Lower lobe of right lung (tissue), 2 donors: ENCODE results near the gene PTPRU. TPM values are rescaled to one million over a fixed set of nuclear protein-coding genes. Genes with fewer than 3 reads are reported as not detected.

Experiments
- ATAC-seq, 2 donors: fragments of 200-7000 bp; cut with Tn5 transposase; one replicate each; pipeline ENCODE4 v1.9.1; 2020 to 2022; ENCODE audit warnings: mild to moderate bottlenecking in 2 of 2, moderate library complexity in 2 of 2
- DNase-seq: peaks from one replicate; pipeline ENCODE4 v3.0.0-alpha.2; 2020
- H3K27ac ChIP-seq: fragments of 200-600 bp; one replicate; pipeline ENCODE4 v1.8.0; 2022
- H3K27me3 ChIP-seq: fragments of 200-600 bp; one replicate; pipeline ENCODE4 v1.8.0; 2022; ENCODE audit warnings: low read depth
- H3K36me3 ChIP-seq: fragments of 200-600 bp; one replicate; pipeline ENCODE4 v1.8.0; 2022; ENCODE audit warnings: mild to moderate bottlenecking
- H3K4me1 ChIP-seq: fragments of 200-600 bp; one replicate; pipeline ENCODE4 v1.8.0; 2022
- H3K4me3 ChIP-seq: fragments of 200-600 bp; one replicate; pipeline ENCODE4 v1.8.0; 2022; ENCODE audit warnings: mild to moderate bottlenecking
- H3K9me3 ChIP-seq: fragments of 200-600 bp; one replicate; pipeline ENCODE4 v1.8.0; 2022
- intact Hi-C: fragments of 100-400 bp; cut with DNase I; formaldehyde crosslinking; loops from one replicate; pipeline ENCODE4 v1.11.0; 2022
- total RNA-seq: library from RNA; stranded (reverse); fragmentation: NEBNext Ultra II Directional; extraction: Animal tissue kit (Norgen Biotek cat#: 25700); gene quantifications from one replicate; pipeline ENCODE4 v1.2.1, GENCODE V29; 2021
- TF ChIP-seq, protein P1 (sequence below): fragments of 200-600 bp; IDR thresholded peaks from one replicate; pipeline ENCODE4 v1.8.0; 2022; ENCODE audit warnings: antibody characterized with exemption, mild to moderate bottlenecking
- donor health status: DM: no; HTN: yes; CAD: no; lungs with severe emphysema.

The PTPRU gene
- total RNA-seq, 1 donor from 2014 or later: 35.1 TPM

DNA sequence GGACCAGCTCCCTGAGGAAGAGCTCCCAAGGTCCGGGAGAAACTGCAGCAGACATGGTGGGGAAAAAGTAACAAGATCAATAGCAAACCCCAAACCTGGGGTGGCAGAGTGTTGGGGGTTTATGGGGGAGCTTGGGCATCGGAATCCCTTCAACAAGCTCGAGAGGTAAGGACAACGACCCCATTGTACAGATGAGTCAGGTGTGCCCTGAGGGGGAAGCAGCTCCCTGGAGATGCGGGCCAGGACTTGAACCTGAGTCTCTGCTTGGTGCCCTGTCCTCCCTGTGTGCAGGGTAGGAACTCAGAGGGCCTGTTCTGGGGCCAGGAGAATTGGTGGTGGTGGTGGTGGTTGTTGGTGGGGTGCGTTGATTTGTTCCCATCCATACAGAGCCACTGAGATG is 125.4 kb downstream of the PTPRU start:
- no peak overlapping the region for H3K4me3 ChIP-seq
- ATAC-seq (no peak), DNase-seq (no peak)
- no peaks in the 10 kb centered on the region for H3K27me3 ChIP-seq
- no peaks in the 10 kb centered on the region for H3K4me1 ChIP-seq
- no peak overlapping the region for H3K27ac ChIP-seq
- TF ChIP-seq, protein P1, sequence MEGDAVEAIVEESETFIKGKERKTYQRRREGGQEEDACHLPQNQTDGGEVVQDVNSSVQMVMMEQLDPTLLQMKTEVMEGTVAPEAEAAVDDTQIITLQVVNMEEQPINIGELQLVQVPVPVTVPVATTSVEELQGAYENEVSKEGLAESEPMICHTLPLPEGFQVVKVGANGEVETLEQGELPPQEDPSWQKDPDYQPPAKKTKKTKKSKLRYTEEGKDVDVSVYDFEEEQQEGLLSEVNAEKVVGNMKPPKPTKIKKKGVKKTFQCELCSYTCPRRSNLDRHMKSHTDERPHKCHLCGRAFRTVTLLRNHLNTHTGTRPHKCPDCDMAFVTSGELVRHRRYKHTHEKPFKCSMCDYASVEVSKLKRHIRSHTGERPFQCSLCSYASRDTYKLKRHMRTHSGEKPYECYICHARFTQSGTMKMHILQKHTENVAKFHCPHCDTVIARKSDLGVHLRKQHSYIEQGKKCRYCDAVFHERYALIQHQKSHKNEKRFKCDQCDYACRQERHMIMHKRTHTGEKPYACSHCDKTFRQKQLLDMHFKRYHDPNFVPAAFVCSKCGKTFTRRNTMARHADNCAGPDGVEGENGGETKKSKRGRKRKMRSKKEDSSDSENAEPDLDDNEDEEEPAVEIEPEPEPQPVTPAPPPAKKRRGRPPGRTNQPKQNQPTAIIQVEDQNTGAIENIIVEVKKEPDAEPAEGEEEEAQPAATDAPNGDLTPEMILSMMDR: no peak
- H3K9me3 ChIP-seq: no peaks in the 10 kb centered on the region
- no peaks in the 10 kb centered on the region for H3K36me3 ChIP-seq
- intact Hi-C loops: no loop called here

DNA sequence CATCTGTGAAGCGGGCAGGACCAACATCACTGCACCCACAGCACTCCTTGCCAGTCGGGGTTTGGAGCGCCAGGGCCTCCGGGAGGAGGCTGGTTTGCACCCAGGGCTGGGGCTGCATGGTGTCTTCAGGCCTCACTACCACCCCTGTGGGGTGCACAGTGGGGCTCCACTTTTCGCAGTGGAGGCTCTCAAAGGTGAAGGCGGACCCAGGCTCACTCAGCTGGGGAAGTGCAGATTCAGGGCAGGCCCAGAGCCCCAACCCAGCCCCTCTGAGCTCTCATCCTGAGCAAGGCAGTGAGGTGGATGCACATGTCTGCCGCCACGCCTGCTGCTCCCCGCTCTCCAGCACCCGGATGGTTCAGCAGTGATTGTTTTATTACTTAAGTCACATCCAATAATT is 125.8 kb downstream of the PTPRU start:
- DNase-seq (no peak), ATAC-seq (no peak)
- Histone ChIP-seq H3K9me3 (no peaks in the 10 kb centered on the region), H3K36me3 (no peaks in the 10 kb centered on the region), H3K27me3 (no peaks in the 10 kb centered on the region), H3K27ac (no peak overlapping the region), H3K4me1 (no peaks in the 10 kb centered on the region), H3K4me3 (no peak overlapping the region)
- TF ChIP-seq, protein P1: no peak
- intact Hi-C loops: no loop called here

DNA sequence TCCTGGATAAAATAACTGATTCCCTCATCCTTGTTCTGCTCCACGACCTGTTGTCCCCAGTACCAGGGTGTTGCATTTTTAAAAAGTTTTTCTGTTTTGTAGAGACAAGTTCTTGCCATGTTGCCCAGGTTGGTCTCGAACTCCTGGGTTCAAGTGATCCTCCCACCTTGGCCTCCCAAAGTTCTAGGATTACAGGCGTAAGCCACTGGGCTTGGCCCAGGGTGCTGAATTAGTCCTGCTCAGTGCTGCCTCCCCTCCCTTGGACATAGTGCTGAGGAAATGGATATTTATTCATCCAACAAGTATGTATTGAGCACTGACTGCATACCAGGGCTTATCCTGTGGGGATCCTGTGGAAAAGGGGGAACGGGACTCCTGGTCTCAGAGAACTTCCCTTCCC is 126.4 kb downstream of the PTPRU start:
- H3K36me3 ChIP-seq: no peaks in the 10 kb centered on the region
- DNase-seq (no peak), ATAC-seq (no peak)
- H3K4me1 ChIP-seq: no peaks in the 10 kb centered on the region
- no peaks in the 10 kb centered on the region for H3K9me3 ChIP-seq
- H3K27me3 ChIP-seq: no peaks in the 10 kb centered on the region
- no peak overlapping the region for H3K4me3 ChIP-seq
- H3K27ac ChIP-seq: no peak overlapping the region
- intact Hi-C loops: no loop called here
- TF ChIP-seq, protein P1: no peak

DNA sequence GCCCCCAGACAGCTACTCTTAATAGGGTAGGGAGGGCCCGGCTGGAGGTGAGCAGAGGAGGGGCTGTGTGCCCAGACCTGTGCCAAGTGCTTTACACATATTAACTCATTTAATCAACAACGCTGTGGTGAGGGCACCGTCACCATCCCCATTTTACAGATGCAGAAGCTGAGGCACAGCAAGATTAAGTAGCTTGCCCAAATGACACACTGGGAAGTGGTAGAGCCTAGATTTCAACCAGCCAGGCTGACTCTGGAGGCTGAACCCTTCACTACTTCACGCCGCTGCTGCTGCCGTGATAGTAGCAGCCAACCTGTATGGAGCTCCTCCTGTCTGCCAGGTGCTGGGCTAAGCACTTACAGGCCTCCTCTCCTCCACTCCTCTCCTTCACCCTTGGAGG is 127.2 kb downstream of the PTPRU start:
- TF ChIP-seq, protein P1: no peak
- H3K36me3 ChIP-seq: no peaks in the 10 kb centered on the region
- intact Hi-C loops: no loop called here
- no peaks in the 10 kb centered on the region for H3K9me3 ChIP-seq
- H3K27me3 ChIP-seq: no peaks in the 10 kb centered on the region
- no peaks in the 10 kb centered on the region for H3K4me1 ChIP-seq
- ATAC-seq: no peak
- no peak overlapping the region for H3K4me3 ChIP-seq
- no peak for DNase-seq
- H3K27ac ChIP-seq: no peak overlapping the region

DNA sequence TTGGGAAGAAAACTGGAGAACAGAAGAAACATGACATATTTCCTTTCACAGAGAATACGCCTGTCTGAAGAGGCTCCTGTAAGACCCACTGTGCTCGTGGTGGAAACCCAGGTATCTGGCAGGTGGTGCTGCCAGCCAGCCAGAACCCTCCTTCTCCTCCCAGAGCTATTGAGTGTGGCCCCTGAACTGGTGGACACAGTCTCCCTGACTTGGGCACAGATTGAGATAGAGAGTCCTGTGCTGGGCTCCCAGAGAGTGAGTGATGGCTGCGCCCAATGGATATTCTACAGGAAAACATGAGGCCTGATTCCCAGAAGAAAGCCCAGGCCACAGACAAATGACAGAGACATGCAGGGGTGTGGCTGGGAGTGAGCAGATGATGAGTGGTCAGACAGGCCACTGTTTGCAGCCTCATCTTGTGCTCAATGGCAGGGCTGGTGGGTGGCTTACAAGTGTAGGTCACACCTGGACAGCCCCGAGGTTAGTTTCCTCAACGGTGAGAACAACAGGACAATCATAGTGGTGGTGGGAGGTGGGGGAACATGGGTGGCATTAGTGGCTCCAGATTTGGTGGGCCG is 127.9 kb downstream of the PTPRU start:
- H3K4me1 ChIP-seq: no peaks in the 10 kb centered on the region
- intact Hi-C loops: no loop called here
- no peaks in the 10 kb centered on the region for H3K9me3 ChIP-seq
- TF ChIP-seq, protein P1: no peak
- H3K36me3 ChIP-seq: no peaks in the 10 kb centered on the region
- DNase-seq (no peak), ATAC-seq (no peak)
- no peak overlapping the region for H3K4me3 ChIP-seq
- peaks cover 4% of the 10 kb centered on the region for H3K27me3 ChIP-seq
- H3K27ac ChIP-seq: no peak overlapping the region
